ENCODE measurements around the gene SETD4.
"Not testable (repeated sequence)": the region's sequence is repeated elsewhere in the genome, so short reads cannot be mapped to it uniquely, and the experiment has no call there.

DNA sequence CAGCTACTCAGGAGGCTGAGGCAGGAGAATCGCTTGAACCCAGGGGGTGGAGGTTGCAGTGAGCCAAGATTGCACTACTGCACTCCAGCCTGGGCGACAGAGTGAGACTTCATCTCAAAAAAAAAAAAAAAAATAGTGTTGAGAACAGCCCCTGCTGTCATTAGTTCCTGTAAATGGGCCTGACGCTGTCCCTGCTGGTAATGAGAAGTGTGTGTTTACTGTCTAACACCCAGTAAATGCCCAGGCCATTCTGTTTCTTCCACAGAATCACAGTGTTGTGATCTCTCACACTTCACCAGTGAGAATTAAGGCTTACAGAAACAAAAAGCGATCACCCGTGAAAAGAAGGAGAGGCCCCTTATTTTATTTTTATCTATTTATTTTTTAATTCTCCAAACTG is 13.6 kb upstream of the SETD4 start:
- TF ChIP-seq RAD21, YY1, JUND (IDR thresholded peaks at IDR 0.05): not testable (repeated sequence)
- TF ChIP-seq, protein P1, sequence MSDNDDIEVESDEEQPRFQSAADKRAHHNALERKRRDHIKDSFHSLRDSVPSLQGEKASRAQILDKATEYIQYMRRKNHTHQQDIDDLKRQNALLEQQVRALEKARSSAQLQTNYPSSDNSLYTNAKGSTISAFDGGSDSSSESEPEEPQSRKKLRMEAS (IDR thresholded peaks at IDR 0.05): not testable (repeated sequence)
- TF ChIP-seq, protein P2, sequence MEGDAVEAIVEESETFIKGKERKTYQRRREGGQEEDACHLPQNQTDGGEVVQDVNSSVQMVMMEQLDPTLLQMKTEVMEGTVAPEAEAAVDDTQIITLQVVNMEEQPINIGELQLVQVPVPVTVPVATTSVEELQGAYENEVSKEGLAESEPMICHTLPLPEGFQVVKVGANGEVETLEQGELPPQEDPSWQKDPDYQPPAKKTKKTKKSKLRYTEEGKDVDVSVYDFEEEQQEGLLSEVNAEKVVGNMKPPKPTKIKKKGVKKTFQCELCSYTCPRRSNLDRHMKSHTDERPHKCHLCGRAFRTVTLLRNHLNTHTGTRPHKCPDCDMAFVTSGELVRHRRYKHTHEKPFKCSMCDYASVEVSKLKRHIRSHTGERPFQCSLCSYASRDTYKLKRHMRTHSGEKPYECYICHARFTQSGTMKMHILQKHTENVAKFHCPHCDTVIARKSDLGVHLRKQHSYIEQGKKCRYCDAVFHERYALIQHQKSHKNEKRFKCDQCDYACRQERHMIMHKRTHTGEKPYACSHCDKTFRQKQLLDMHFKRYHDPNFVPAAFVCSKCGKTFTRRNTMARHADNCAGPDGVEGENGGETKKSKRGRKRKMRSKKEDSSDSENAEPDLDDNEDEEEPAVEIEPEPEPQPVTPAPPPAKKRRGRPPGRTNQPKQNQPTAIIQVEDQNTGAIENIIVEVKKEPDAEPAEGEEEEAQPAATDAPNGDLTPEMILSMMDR (IDR thresholded peaks at IDR 0.05; ENCODE audit: low read depth, low read length, missing input control): not testable (repeated sequence)
- TF ChIP-seq, protein P3, sequence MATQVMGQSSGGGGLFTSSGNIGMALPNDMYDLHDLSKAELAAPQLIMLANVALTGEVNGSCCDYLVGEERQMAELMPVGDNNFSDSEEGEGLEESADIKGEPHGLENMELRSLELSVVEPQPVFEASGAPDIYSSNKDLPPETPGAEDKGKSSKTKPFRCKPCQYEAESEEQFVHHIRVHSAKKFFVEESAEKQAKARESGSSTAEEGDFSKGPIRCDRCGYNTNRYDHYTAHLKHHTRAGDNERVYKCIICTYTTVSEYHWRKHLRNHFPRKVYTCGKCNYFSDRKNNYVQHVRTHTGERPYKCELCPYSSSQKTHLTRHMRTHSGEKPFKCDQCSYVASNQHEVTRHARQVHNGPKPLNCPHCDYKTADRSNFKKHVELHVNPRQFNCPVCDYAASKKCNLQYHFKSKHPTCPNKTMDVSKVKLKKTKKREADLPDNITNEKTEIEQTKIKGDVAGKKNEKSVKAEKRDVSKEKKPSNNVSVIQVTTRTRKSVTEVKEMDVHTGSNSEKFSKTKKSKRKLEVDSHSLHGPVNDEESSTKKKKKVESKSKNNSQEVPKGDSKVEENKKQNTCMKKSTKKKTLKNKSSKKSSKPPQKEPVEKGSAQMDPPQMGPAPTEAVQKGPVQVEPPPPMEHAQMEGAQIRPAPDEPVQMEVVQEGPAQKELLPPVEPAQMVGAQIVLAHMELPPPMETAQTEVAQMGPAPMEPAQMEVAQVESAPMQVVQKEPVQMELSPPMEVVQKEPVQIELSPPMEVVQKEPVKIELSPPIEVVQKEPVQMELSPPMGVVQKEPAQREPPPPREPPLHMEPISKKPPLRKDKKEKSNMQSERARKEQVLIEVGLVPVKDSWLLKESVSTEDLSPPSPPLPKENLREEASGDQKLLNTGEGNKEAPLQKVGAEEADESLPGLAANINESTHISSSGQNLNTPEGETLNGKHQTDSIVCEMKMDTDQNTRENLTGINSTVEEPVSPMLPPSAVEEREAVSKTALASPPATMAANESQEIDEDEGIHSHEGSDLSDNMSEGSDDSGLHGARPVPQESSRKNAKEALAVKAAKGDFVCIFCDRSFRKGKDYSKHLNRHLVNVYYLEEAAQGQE (IDR thresholded peaks at IDR 0.05): not testable (repeated sequence)

All from liver (tissue), 3 donors.